Colonic mucosa (tissue), 4 donors: ENCODE results near the gene SPEN. TPM values are rescaled to one million over a fixed set of nuclear protein-coding genes. Genes with fewer than 3 reads are reported as not detected.

Experiments
- DNase-seq: peaks from one replicate; pipeline ENCODE4 v3.0.0-alpha.2; 2020
- H3K27ac ChIP-seq: fragments of 200-600 bp; one replicate; pipeline ENCODE4 v1.8.0; 2021
- H3K27me3 ChIP-seq: fragments of 200-600 bp; one replicate; pipeline ENCODE4 v1.8.0; 2021
- H3K36me3 ChIP-seq: fragments of 200-600 bp; one replicate; pipeline ENCODE4 v1.8.0; 2021
- H3K4me1 ChIP-seq: fragments of 200-600 bp; one replicate; pipeline ENCODE4 v1.8.0; 2021; ENCODE audit warnings: mild to moderate bottlenecking
- H3K4me3 ChIP-seq: fragments of 200-600 bp; one replicate; pipeline ENCODE4 v1.8.0; 2021
- H3K9ac ChIP-seq, 2 donors: one replicate each; pipeline ENCODE4 v1.7.0; 2013; ENCODE audit warnings: control low read depth in 2 of 2, low read depth in 2 of 2, low read length in 2 of 2
- H3K9me3 ChIP-seq: fragments of 200-600 bp; one replicate; pipeline ENCODE4 v1.8.0; 2021
- CTCF ChIP-seq: fragments of 200-600 bp; IDR thresholded peaks from one replicate; pipeline ENCODE4 v1.8.0; 2022; ENCODE audit warnings: antibody characterized with exemption, mild to moderate bottlenecking
- intact Hi-C: fragments of 100-400 bp; cut with DNase I; formaldehyde crosslinking; loops from one replicate; pipeline ENCODE4 v1.14.1; 2022
- total RNA-seq, 2 donors: library from RNA; stranded (reverse); fragmentation: NEBNext Ultra II Directional in 1 of 2; extraction: Animal tissue kit (Norgen Biotek cat#: 25700) in 1 of 2; gene quantifications; one replicate each; pipeline ENCODE4 v1.2.1, GENCODE V29; 2021
- donor health status: healthy.
- donor health status: DM: no; HTN: no; CAD: no.
- donor health status: DM: no; HTN: no; CAD: no.

The SPEN gene
- total RNA-seq, 2 donors from 2014 or later, result 40.9 to 42.5 TPM

GRCh38 chr1:15985611-15986297 lies 138.2 kb downstream of the SPEN start:
- H3K36me3 ChIP-seq, result no peaks in the 10 kb centered on the region
- H3K9me3 ChIP-seq, result no peaks in the 10 kb centered on the region
- H3K4me1 ChIP-seq, result no peaks in the 10 kb centered on the region
- DNase-seq, result no peak
- H3K27me3 ChIP-seq, result no peaks in the 10 kb centered on the region
- intact Hi-C loops, result no loop called here
- H3K9ac ChIP-seq, result no peak overlapping the region
- no peak for TF ChIP-seq CTCF
- H3K4me3 ChIP-seq, result no peak overlapping the region
- no peak overlapping the region for H3K27ac ChIP-seq

- Histone ChIP-seq H3K9ac (no peak overlapping the region), H3K27me3 (no peaks in the 10 kb centered on the region), H3K27ac (no peak overlapping the region), H3K4me1 (no peaks in the 10 kb centered on the region), H3K9me3 (no peaks in the 10 kb centered on the region), H3K36me3 (no peaks in the 10 kb centered on the region), H3K4me3 (no peak overlapping the region)
- no peak for TF ChIP-seq CTCF
- no peak for DNase-seq
- intact Hi-C loops, result no loop called here
Observed at GRCh38 chr1:15988856-15989736, 141.6 kb downstream of the SPEN start.

- DNase-seq, result no peak
- Histone ChIP-seq H3K4me1 (no peaks in the 10 kb centered on the region), H3K36me3 (no peaks in the 10 kb centered on the region), H3K9ac (no peak overlapping the region), H3K27me3 (no peaks in the 10 kb centered on the region), H3K27ac (no peak overlapping the region), H3K9me3 (no peaks in the 10 kb centered on the region), H3K4me3 (no peak overlapping the region)
- intact Hi-C loops, result loop anchor here (5.0 kb wide), 1 partner anchor 172 kb away; no protein-coding TSS in a partner anchor
- no peak for TF ChIP-seq CTCF
Observed at GRCh38 chr1:15989776-15990175, 142.3 kb downstream of the SPEN start.

Other genes starting within 250 kb of the SPEN start
- gene DDI2, start 230.2 kb upstream of the SPEN start, total RNA-seq, result 10 to 100 TPM; 28.6 to 38.7 TPM
- gene PLEKHM2, start 163.4 kb upstream of the SPEN start, total RNA-seq, result 10 to 100 TPM; 32.7 to 37.2 TPM
- gene SLC25A34, start 111.4 kb upstream of the SPEN start, total RNA-seq, result 10 to 100 TPM in 1 of 2 donors, 1 to 10 TPM in 1; 3.2 to 16.0 TPM
- gene TMEM82, start 105.2 kb upstream of the SPEN start, total RNA-seq, result 10 to 100 TPM; 11.5 to 17.0 TPM
- gene FBLIM1, start 88.9 kb upstream of the SPEN start, total RNA-seq, result 100 to 1,000 TPM; 167 to 213 TPM
- gene UQCRHL, start 40.1 kb upstream of the SPEN start, total RNA-seq, result 1 to 10 TPM; 2.4 to 3.2 TPM
- gene ZBTB17, start 128.4 kb downstream of the SPEN start, total RNA-seq, result 10 to 100 TPM; 24.9 to 36.3 TPM
- not detected for gene SRARP, start 156.5 kb downstream of the SPEN start, total RNA-seq
- 10 to 100 TPM in 1 of 2 donors, 1 to 10 TPM in 1; 1.1 to 12.7 TPM for gene HSPB7, start 170.3 kb downstream of the SPEN start, total RNA-seq
- under 1 TPM in 1 of 2 donors, not detected in 1; 0.42 TPM for gene CLCNKA, start 174.3 kb downstream of the SPEN start, total RNA-seq
- gene CLCNKB, start 196.1 kb downstream of the SPEN start, total RNA-seq, result under 1 TPM in 1 of 2 donors, not detected in 1; 0.12 TPM
- gene FAM131C, start 225.9 kb downstream of the SPEN start, total RNA-seq, result under 1 TPM in 1 of 2 donors, not detected in 1; 0.21 TPM